Body of pancreas (tissue), 4 donors: ENCODE results near the gene EBI3.

Experiments
- POLR2A ChIP-seq, 3 donors: fragments of 450-650 bp; IDR thresholded peaks; one replicate each; pipeline ENCODE4 v1.6.1; 2016; ENCODE audit warnings: antibody characterized with exemption in 3 of 3, mild to moderate bottlenecking in 2 of 3
- TF ChIP-seq, protein P1 (sequence below), 7 experiments: fragments of 450-650 bp in 4 of 7; fragments of 200-600 bp in 3 of 7; sonication (generic) in 3 of 7; IDR thresholded peaks; one replicate each; pipeline ENCODE4 v1.5.1; 2016 to 2019; ENCODE audit warnings: antibody characterized with exemption in 7 of 7

DNA sequence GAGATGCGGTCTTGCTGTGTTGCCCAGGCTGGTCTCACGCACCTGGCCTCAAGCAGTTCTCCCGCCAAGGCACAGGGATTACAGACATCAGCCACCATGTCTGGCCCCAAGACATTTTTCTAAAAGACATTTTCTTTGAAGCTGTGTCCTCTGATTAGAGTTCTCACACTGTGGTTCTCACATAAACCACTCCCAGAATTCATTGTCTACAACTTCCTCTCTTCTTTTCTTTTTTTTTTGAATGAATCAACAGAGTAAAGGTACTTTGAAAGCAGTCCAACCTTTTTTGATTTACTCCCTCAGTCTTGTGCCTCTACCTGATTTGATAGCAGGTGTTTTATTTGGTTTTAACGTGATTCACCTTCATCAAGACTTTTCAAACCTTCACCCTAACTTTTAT lies 35.5 kb downstream of the EBI3 start:
- TF ChIP-seq, protein P1, sequence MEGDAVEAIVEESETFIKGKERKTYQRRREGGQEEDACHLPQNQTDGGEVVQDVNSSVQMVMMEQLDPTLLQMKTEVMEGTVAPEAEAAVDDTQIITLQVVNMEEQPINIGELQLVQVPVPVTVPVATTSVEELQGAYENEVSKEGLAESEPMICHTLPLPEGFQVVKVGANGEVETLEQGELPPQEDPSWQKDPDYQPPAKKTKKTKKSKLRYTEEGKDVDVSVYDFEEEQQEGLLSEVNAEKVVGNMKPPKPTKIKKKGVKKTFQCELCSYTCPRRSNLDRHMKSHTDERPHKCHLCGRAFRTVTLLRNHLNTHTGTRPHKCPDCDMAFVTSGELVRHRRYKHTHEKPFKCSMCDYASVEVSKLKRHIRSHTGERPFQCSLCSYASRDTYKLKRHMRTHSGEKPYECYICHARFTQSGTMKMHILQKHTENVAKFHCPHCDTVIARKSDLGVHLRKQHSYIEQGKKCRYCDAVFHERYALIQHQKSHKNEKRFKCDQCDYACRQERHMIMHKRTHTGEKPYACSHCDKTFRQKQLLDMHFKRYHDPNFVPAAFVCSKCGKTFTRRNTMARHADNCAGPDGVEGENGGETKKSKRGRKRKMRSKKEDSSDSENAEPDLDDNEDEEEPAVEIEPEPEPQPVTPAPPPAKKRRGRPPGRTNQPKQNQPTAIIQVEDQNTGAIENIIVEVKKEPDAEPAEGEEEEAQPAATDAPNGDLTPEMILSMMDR (IDR thresholded peaks at IDR 0.05), result no peak
- TF ChIP-seq POLR2A (IDR thresholded peaks at IDR 0.05), result no peak
